ENCODE data around the gene GNAQ.
"Not testable (repeated sequence)": the region's sequence is repeated elsewhere in the genome, so short reads cannot be mapped to it uniquely, and the experiment has no call there.

GNAQ gene

GRCh38 chr9:77731008-77731698 lies 300.5 kb downstream of the GNAQ start:
- DNase-seq (ENCODE audit: low spot score): no peak

GRCh38 chr9:77729177-77729576 lies 302.4 kb downstream of the GNAQ start:
- no peak for DNase-seq (ENCODE audit: low spot score)

- DNase-seq (ENCODE audit: low spot score): no peak
Measured at GRCh38 chr9:77726814-77727213, 304.8 kb downstream of the GNAQ start.

GRCh38 chr9:77726289-77726688 lies 305.3 kb downstream of the GNAQ start:
- no peak for DNase-seq (ENCODE audit: low spot score)

DNA sequence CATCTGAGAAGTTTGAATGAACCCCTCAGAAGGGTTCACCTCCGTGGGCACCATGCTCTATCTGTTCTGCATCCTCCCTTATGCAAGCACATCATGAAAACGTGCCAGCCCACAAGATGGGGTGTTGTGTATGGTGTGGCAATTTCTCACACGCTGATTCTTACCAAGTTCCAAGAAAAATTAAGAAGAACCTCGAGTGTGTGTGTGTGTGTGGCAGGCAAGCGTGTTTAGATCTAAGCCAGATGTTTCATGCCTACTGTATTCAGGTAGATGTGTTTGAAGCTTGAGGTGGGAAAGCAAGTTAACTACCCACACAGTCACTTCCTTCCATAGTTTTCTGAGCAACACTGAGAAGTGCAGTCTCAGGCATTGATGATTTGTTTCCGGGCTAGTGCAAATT lies 305.8 kb downstream of the GNAQ start:
- no peak for DNase-seq (ENCODE audit: low spot score)

GRCh38 chr9:77725046-77725694 lies 306.4 kb downstream of the GNAQ start:
- DNase-seq (ENCODE audit: low spot score): peak; percentile 28

- DNase-seq (ENCODE audit: low spot score): not testable (repeated sequence)
Measured at GRCh38 chr9:77721156-77721555, 310.5 kb downstream of the GNAQ start.

DNA sequence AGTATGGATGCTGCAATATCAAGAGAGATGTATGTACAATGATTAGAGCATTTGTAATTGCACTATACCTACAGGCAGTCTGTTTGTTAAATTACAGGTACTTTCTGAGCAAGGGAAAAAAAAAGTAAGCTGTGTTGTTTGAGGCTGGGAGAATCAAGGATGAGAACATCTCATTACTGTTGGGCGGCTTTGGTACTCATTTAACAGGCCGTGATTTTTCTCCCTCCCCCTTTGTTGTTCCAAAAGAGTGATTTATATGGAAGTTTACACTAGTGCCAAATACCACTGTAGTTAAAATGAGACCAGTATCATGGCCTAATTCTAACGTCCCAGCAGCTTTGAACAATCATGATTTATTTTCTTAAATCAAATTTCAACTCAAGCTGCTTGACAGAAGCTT lies 312.3 kb downstream of the GNAQ start:
- no peak for DNase-seq (ENCODE audit: low spot score)

DNA sequence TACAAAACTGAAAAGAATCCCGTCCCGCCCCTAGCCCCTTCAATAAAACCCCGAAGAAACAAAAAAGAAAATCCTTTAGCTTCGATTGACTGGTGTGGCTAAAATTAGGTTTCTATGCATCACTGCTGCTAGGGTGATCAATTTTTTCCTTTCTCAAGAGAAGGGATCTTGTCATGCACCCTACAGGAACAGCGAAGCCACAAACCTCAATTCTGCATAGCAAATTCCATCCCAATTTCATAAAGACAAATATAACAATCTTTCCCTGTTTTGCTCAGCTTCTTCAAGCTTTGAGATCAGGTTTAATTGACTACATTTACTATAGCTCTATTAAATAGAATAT lies 313.3 kb downstream of the GNAQ start:
- DNase-seq (ENCODE audit: low spot score): not testable (repeated sequence)

- DNase-seq (ENCODE audit: low spot score): peak; percentile 34
Measured at GRCh38 chr9:77717608-77718297, 313.9 kb downstream of the GNAQ start.

DNA sequence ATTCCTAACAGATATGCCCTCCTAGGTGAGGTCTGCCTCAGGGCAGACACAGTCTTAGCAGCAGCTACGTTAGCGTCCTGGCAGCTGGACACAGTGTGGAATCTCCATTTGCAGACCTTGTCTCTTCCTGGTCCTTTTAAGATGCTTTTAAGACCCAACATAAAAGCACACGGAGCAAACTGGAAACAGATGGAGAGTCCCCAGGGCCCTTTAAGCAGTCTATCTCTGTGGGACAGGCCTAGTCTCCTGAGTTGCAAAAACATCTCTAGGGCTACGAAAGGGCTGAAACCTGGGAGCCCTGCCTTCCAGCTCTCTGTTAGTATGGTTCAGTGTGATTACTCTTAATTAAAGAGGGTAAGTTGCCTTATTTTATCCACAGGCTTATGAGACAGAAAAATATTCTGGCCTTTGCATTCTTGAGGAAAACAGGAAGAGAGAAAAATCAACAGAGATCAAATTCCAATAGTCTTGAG lies 317.5 kb downstream of the GNAQ start:
- DNase-seq (ENCODE audit: low spot score): no peak

DNA sequence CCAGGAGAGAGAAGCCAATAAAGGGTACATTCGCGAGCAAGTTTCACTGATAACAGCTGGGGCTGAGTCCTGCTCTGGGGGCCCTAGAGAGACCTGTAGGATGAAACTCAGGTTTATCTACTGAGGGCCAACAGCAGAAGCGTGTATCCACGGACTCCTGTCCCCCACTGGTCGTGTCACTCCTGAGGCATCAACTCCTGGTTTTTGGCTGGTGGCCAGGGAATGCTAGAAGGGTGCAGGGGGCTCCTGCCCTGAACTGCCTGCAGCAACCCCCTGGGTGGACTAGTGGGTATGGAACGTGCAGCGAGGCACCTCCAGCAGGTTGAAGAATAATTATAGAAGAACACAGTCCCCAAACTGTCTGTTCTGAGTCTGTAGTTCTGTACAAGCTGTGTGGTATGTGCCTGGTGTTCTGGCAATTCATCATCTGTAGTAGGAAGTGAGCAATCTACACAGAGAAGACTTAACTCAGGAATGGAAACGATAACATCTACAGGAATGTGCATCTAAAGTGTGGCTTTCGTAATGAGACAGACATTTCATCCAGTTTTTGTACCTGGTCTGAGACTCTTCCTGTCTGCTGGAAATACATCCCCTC lies 319.0 kb downstream of the GNAQ start:
- DNase-seq (ENCODE audit: low spot score): no peak

- DNase-seq (ENCODE audit: low spot score): no peak
Measured at GRCh38 chr9:77710965-77711648, 320.5 kb downstream of the GNAQ start.

DNA sequence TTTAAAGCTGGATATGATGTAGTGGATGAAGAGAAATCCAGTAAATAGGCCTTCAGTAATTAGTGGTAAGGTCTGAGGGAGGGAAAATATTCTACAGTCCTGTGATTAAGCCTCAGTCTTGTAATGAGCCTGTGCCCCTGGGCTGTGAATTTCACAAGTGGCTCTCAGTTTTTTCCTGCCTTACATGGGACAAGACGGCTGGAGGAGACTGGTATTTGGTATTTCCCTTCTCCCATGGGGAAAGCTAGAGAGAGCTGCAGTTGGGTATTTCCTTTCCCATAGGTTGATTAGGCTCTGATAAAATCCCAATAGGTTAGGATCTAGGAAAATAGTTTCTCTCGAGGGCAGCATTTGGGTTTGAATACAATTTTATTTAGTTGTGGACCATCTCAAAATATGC lies 321.3 kb downstream of the GNAQ start:
- no peak for DNase-seq (ENCODE audit: low spot score)

DNA sequence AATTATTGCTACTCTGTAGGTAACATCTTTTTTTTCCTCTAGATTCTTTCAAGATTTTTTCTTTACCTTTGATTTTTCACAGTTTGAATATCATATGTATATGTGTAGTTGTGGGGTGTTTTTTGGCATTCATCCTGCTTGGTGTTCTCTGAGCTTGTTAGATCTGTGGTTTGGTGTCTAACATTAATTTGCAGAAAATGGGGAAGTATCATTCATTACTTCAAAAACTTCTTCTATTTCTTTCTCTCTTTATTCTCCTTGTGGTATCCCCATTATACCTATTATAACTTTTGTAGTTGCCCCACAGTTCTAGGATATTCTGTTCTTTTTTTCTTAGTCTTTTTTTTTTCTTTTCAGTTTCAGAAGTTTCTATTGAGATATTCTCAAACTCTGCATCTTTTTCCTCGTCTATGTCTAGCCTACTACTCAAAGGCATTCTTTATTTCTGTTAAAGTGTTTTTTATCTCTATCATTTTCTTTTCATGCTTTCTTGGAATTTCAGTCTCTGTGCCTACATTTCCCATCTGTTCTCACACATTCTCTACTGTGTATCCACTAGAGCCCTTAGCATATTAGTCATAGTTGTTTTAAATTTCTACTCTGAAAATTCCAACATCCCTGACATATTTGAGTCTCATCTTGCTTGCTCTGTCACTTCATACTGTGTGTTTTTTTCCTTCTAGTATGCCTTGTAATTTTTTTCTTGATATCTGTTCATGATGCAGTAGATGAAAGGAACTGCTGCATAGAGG lies 323.4 kb downstream of the GNAQ start:
- DNase-seq (ENCODE audit: low spot score): no peak

DNA sequence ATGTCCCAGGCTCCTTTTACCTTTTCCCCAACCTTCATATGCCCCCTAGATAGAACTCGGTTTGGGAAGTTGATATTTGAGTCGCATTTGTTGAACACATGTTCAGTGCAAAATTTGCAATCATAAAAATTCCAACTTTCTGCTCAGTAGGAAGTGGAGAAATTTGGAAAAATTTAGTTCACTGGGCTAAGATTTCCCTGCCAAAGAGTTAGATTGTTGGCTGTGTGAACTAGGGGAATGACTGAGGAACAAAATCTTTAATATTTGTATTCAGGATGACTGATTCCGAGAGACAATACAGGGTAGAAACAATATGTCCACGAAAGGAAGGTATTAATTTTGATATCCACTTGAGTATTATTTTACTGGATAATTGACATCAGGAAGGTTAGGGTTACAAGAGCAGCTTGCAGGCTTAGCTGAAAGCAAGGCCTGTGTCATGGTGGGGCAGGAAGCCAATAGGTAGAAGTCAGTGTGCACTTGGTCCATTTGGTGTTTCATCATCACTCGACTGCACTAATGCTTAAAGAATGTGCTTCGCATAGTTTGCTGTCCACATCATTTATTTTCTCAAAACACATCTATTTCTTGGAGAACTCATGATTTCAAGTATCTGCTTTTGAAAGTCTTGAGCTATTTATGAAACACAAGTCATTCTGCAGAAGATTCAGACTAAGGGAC lies 324.1 kb downstream of the GNAQ start:
- DNase-seq (ENCODE audit: low spot score): peak; percentile 40

- DNase-seq (ENCODE audit: low spot score): no peak
Measured at GRCh38 chr9:77705636-77706035, 326.0 kb downstream of the GNAQ start.

- not testable (repeated sequence) for DNase-seq (ENCODE audit: low spot score)
Measured at GRCh38 chr9:77702521-77703390, 328.9 kb downstream of the GNAQ start.

DNA sequence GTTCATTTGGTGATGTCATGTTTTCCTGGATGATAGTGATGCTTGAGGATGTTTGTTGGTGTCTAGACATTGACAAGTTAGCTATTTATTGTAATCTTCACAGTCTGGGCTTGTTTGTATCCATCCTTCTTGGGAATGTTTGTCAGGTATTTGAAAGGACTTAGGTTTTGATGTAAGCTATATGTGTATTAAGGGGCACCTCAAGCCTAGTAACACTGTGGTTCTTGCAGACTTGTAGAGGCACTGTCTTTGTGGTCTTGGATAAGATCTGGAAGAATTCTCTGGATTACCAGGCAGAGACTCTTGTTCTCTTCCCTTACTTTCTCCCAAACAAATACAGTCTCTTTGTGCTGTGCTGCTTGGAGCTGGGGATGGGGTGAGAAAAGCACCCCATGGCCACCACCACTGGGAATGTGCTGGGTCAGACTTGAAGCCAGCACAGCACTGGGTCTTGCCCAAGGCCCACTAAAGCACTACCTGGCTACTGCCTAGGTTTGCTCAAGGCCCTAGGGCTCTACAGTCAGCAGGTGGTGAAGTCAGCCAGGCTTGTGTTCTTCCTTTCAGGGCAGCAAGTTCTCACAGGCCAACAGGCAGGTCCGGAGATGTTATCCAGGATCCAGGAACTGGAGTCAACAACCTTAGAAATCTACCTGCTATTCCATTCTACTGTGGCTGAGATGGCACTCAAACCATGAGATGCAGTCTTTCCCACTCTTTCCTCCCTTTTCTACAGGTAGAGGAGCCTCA lies 334.2 kb downstream of the GNAQ start:
- DNase-seq (ENCODE audit: low spot score): no peak
